MM.1S (cell line): ENCODE measurements around the gene CPO.

Experiments used
- DNase-seq: peaks from one replicate; pipeline ENCODE4 v3.0.0-alpha.2; 2015
- H2AFZ ChIP-seq: fragments of 300-600 bp; sonication (generic); 2 replicates; pipeline ENCODE4 v1.6.0; 2016; ENCODE audit warnings: antibody characterized with exemption, low read length
- H3F3A ChIP-seq: fragments of 300-600 bp; sonication (generic); 2 replicates; pipeline ENCODE4 v1.6.1; 2016; ENCODE audit warnings: mild to moderate bottlenecking, antibody characterized with exemption, low read length, moderate library complexity, mixed read lengths; ENCODE audit not compliant: insufficient read depth
- H3K27ac ChIP-seq: fragments of 300-600 bp; sonication (generic); 2 replicates; pipeline ENCODE4 v1.5.1; 2016; ENCODE audit warnings: mild to moderate bottlenecking, low read length
- H3K27me3 ChIP-seq: fragments of 300-600 bp; sonication (generic); replicated peaks from 2 replicates; pipeline ENCODE4 v1.6.0; 2016; ENCODE audit warnings: low read length; ENCODE audit not compliant: insufficient read depth
- H3K36me3 ChIP-seq: fragments of 300-600 bp; sonication (generic); replicated peaks from 2 replicates; pipeline ENCODE4 v1.6.1; 2016; ENCODE audit warnings: mild to moderate bottlenecking, low read length, mixed read lengths; ENCODE audit not compliant: insufficient read depth
- H3K4me1 ChIP-seq: fragments of 300-600 bp; sonication (generic); 2 replicates; pipeline ENCODE4 v1.6.1; 2016; ENCODE audit warnings: low read length, mixed read lengths
- H3K4me2 ChIP-seq: fragments of 300-600 bp; sonication (generic); 2 replicates; pipeline ENCODE4 v1.6.0; 2016; ENCODE audit warnings: low read depth, low read length
- H3K4me3 ChIP-seq: fragments of 300-600 bp; sonication (generic); 2 replicates; pipeline ENCODE4 v1.5.1; 2016; ENCODE audit warnings: low read length, mixed read lengths
- H3K79me2 ChIP-seq: fragments of 300-600 bp; sonication (generic); 2 replicates; pipeline ENCODE4 v1.6.1; 2016; ENCODE audit warnings: mixed run types, low read length, mixed read lengths
- H3K9ac ChIP-seq: fragments of 300-600 bp; sonication (generic); 2 replicates; pipeline ENCODE4 v1.6.1; 2016; ENCODE audit warnings: low read length, mixed read lengths
- H3K9me2 ChIP-seq: fragments of 300-600 bp; sonication (generic); replicated peaks from 2 replicates; pipeline ENCODE4 v1.6.1; 2016; ENCODE audit warnings: mild to moderate bottlenecking, low read length, mixed read lengths; ENCODE audit not compliant: insufficient read depth
- H3K9me3 ChIP-seq: fragments of 300-600 bp; sonication (generic); replicated peaks from 2 replicates; pipeline ENCODE4 v1.6.1; 2016; ENCODE audit warnings: mild to moderate bottlenecking, low read length, mixed read lengths; ENCODE audit not compliant: insufficient read depth
- H4K20me1 ChIP-seq: fragments of 300-600 bp; sonication (generic); 2 replicates; pipeline ENCODE4 v1.6.1; 2016; ENCODE audit warnings: mild to moderate bottlenecking, low read length, moderate library complexity, mixed read lengths; ENCODE audit not compliant: insufficient read depth
- CTCF ChIP-seq: fragments of 300-600 bp; sonication (generic); IDR thresholded peaks from 2 replicates; pipeline ENCODE4 v1.5.1; 2016; ENCODE audit warnings: antibody characterized with exemption, low read length, mixed read lengths
- EZH2 ChIP-seq: fragments of 300-600 bp; sonication (generic); optimal IDR thresholded peaks from 2 replicates; pipeline ENCODE3; 2017; ENCODE audit warnings: low read depth, mild to moderate bottlenecking, antibody characterized with exemption, low read length, mixed read lengths
- EZH2phosphoT487 ChIP-seq: fragments of 300-600 bp; sonication (generic); IDR thresholded peaks from 2 replicates; pipeline ENCODE4 v1.6.1; 2018; ENCODE audit warnings: antibody characterized with exemption, low read length

The CPO gene

DNA sequence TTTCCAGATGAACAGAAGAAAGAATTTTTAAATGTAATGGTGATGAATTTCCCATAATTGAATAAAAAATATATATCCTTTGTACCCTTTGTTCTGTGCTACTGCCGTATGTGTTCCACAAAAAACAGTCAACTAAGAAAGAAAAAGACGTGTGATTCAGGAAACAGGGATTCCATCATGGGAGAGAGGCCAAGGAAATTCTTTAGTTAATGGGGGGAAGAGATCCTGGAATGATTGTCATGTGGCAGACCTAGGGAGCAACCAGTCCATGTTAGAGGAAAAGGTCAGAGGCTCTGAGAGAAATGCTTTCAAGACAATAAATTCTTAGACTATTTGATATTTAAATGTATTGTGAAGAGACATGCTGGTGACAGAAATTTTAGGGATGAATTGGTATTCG lies 76.6 kb downstream of the CPO start:
- H3K4me2 ChIP-seq: no peak overlapping the region
- no peaks in the 10 kb centered on the region for H3K4me1 ChIP-seq
- no peak overlapping the region for H2AFZ ChIP-seq
- no peaks in the 10 kb centered on the region for H3F3A ChIP-seq
- H4K20me1 ChIP-seq: no peaks in the 10 kb centered on the region
- H3K9me3 ChIP-seq: no peaks in the 10 kb centered on the region
- TF ChIP-seq EZH2phosphoT487: no peak
- no peak for TF ChIP-seq EZH2
- no peak for TF ChIP-seq CTCF
- DNase-seq: no peak
- H3K27ac ChIP-seq: no peak overlapping the region
- no peaks in the 10 kb centered on the region for H3K9me2 ChIP-seq
- H3K4me3 ChIP-seq: no peak overlapping the region
- no peak overlapping the region for H3K9ac ChIP-seq
- H3K36me3 ChIP-seq: no peaks in the 10 kb centered on the region
- H3K27me3 ChIP-seq: no peaks in the 10 kb centered on the region
- H3K79me2 ChIP-seq: no peaks in the 10 kb centered on the region
